ENCODE measurements around the gene CERS1.

CERS1 gene

DNA sequence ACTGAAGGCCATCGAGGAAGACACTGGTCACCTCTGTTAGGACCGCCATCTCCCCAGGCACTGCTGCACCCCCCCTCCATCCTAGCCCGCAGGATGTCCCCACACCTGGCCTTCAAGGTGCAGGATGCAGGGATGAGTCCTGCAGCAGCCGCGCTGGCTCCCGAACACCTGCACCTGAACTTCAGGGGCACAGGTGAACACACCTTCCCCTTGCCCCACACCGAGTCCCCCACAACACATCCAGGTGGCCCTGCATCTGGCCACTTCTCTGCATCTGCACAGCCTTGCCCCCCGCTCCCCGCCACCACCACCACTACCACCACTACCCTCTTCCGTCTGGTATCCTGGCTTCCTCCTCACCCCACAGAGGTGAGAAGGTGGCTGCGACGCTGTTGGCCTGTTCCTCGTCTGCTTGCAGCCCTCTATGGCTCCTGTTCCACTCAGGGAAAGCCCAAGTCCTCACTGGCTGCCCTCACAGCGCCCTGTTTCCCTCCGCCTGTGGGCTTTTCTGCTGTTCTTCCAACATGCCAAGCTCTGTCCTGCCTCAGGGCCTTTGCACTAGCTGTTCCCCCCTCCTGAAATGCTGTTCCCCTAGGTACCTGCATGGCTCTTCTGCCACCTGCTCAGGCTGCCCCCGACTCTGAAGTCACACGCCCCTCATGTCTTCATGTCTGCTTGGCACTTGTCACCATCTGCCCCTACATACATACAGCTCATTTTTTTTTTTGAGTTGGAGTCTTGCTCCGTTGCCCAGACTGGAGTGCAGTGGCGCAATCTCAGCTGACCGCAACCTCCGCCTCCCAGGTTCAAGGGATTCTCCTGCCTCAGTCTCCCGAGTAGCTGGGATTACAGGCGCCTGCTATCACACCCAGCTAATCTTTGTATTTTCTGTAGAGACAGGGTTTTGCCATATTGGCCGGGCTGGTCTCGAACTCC lies 1.4 kb upstream of the CERS1 start:
- no peak for DNase-seq

DNA sequence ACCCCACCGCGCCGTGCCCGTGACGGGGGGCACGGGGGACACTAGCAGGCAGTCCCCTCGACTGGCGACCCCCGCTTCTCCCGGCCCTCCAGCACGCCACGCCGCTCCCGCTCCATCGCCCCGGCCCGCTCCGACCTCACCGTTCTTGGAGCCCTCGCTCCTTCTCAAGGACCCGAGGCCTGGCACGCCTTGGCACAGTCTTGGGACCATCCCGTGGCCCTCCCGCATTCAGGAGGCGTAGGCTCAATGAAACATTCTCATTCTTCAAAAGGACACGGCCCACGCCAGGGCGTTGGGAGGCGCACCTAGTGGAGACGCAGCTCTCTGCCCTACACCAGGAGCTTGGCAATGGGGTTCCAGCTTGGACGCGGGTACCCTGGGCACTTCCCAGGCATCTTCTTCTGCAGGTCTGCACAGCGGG lies 473 bp upstream of the CERS1 start:
- peak in 1 of 2 donors; percentile 19 for DNase-seq

DNA sequence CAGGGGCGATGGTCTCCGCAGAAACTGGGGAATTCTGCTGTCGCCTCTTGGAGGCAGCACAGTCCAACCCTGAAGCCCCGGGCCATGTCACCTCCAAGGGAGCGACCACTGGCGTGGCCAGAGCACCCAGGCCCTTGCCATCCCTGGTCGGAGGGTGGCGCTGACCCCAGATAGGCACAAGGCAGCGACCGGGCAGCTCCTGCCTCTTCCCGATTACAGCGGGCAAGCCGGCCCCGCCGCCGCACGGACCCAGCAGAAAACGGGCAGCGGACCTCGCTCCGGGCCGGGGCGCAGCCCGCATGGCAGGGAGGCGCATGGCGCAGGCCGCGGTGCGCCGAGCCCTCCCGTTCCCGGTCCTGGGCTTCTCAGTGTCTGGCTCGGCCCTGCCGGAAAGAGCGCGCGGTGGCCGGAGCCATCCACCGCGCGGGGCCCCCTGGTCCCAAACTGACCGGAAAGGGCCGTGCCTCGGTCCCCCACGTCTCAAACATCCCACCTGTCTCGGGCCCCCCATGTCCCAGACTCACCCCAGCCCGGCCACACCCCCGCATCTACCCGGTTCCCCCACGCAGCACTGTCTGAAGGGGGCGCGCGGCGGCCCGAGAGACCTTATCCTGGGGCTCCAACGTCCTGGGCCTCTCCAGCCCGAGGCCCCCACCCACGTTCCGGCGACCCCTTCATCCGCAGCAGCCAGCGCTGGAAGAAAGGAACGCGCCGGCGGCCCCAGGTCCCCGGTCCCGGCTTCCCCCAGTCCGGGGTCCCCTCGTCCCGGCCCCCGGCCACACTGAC lies 727 bp downstream of the CERS1 start:
- peak; percentile 92 to 95 for DNase-seq

DNA sequence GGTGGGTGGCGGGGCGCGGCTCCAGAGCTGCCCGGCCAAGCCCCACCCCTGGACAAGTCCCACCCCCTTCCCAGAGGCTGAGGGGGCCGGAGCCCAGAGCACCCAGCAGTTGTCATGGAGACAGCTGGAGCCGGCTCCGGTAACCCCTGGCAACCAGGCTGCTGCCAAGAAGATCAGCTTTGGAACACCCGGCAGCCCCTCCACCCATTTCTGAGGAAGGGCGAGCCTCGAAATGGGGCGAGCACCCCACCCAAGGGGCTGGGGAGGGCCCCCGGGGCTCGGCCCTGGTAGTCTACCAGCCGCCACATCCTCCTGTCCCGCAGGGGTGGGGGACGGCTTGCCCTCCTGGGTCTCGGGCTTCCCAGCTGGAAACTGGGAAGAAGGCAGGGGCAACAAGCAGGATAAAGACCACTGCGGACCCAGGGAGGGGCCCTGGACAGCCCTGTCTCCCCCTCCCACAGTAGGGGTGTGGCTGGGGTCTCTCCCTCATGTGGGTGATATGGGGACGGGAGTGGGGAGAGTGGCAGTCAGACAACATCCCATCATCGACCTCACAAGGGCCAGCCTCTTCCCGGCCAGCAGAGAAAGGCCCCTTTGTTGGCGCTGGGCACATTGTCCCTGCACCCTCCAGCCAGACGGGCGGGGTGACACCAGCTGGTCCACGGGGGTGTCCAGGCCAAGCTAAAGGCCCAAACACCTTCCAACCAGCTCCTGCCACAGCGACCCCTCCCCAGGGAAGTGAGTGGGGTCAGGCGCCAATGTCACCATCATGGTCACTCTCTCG lies 1.5 kb downstream of the CERS1 start:
- peak; percentile 92 to 95 for DNase-seq

DNA sequence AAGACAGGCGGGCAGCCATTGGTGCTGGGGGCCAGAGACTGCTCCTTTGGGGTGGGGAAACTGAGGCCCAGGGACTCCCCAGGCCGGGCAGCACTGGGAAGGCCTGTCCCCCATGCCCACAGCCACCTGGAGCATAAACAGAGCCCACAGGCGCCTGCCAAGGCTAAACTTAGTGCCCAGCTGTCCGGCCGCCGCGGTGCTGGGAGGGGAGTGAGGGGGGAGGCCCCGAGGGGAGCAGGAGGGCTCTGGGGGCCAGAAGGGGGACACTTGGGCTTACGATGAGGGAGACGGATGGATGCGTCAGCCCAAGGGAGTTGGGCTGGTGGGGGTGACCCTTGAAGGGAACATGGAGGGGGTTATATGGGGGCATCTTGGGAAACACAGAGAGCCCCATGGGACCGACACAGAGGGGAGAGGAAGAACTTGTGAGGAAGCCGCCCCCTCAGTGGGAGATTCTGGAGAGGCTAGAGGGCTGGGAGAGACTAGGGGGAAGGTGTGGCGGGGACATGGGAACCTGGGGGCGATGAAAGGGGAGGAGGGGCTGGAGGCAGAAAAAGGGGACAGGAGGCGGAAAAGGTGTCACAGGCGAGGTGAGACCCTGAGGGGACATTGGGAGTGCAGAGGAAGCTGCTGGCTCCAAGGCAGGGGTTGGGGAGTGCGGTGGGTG lies 2.2 kb downstream of the CERS1 start:
- no peak for DNase-seq

DNA sequence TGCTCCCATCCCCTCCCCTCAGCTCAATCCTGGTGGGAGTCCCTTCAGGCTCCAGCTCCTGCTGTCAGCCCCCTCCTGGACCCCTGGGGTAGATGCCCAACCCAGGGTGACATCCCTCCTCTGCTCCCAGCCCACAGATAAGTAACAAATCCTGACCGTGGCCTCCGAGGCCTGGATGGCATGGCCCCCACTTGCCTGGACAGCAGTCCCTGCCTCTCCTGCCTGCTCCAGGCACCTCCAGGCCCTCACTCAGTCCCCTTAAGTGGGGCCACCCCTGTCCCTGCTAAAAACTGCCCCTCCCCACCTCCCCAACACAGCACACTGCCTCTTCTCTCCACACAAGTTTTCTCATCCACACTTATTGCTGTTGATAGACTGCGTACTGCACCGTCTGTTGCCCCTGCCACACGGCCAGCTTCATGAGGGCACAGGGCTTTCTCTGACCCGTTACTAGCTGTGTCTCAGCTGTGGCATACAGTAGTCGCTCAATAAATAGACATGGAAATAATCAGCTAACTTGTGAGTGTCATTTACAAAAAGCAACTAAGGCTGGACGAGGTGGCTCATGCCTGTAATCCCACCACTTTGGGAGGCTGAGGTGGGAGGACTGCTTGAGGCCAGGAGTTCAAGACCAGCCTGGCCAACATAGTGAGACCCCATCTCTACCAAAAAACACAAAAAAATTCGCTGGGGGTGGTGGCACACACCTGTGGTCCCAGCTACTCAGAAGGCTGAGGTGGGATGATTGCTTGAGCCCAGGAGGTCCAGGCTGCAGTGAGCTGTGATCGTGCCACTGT lies 5.8 kb downstream of the CERS1 start:
- no peak for DNase-seq

DNA sequence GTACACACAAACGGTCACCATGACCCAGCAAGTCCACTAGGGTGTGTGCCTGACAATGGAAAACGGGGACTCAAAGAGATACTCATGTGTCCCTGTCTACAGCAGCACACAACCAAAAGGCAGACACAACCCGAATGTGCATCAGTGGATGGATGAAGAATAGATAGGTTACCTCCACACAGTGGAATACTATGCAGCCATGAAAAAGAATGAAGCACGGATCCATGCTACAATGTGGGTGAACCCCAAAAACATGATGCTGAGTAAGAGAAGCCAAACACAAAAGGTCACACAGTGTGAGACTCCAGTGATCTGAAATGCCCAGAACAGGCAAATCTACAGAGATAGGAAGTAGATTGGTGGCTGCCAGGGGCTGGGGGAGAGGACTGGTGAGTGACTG lies 9.0 kb downstream of the CERS1 start:
- DNase-seq, result no peak

DNA sequence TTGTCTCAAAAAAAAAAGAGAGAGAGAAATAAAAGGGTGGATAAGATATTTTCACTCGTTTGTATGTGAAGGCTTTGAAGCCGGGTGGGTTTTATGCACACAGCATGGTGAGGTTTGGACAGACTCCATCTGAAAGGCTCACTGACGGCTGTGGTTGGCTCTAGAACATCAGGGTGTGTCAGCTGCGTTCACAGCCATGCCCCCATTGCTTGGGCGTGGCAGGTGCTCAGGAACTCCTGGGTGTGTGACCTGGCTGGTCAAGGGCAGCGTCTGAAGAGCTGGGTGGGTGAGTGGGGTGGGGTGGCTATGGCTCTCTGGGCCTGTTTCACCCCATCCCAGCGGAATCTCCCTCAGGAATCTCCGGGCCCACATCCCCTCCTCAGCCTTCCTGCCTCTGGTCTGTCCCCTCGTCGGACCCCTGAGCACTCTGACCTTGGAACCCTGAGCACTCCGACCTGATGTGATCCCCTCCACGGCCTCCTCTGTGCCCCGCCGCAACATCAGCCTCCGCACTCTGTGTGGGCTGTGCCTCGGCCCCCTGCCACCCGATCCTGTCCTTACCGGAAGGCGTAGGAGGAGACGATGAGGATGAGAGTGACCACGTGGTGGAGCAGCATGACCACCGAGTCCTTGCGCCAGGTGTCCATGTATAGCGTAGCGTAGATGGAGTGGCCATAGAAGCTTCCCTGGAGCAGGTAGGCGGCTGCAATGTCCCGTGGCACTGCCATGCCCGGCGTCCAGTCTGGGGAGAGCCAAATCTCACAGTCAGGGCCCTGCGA lies 12.2 kb downstream of the CERS1 start:
- no peak for DNase-seq

DNA sequence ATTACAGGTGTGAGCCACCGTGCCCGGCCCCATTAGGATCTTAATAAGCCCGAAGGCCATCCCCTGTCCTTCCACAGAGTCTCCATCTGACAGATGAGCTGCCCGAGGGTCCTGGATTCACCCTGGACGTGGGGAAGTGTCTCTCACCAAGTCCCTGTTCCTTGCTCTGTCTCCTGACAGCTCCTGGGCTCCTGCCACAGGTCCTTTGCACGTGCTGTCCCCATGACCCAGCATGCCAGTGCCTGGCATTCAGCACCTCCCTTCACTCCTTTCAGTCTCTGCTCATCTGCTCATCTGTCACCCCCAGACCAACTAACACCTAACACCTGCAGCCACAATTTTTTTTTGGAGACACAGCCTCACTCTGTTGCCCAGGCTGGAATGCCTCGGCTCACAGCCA lies 14.5 kb downstream of the CERS1 start:
- DNase-seq, result no peak

DNA sequence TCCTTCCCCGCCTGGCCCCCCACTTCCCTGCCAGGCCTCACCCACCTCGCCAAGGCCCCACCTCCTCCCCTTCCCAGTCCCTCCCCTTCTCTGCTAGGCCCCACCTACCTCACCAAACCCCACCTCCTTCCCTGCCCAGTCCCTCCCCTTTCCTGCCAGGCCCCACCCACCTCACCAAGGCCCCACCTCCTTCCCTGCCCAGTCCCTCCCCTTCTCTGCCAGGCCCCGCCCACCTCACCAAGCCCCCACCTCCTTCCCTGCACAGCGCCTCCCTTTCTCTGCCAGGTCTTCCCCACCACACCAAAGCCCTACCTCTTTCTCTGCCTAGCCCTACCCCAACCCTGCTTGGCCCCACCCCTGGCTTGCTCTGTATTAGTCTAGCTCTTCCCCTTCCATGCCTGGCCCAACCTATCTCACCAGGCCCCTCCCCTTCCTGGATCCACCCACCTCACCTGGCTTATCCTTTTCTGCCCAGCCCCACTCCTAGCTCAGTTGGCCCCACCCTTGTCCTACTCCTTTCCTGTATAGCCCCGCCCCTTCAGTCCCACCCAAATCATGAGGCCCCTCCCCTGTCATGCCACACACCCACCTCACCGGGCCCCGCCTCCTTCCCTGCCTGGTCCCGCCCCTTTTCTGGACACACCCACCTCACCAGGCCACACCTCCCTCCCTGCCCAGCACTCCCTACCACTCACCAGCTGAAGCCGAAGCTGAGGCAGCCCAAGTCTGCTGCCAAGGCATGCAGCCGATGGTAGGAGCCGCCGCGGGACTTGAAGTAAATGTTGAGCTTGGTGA lies 16.2 kb downstream of the CERS1 start:
- DNase-seq, result no peak

DNA sequence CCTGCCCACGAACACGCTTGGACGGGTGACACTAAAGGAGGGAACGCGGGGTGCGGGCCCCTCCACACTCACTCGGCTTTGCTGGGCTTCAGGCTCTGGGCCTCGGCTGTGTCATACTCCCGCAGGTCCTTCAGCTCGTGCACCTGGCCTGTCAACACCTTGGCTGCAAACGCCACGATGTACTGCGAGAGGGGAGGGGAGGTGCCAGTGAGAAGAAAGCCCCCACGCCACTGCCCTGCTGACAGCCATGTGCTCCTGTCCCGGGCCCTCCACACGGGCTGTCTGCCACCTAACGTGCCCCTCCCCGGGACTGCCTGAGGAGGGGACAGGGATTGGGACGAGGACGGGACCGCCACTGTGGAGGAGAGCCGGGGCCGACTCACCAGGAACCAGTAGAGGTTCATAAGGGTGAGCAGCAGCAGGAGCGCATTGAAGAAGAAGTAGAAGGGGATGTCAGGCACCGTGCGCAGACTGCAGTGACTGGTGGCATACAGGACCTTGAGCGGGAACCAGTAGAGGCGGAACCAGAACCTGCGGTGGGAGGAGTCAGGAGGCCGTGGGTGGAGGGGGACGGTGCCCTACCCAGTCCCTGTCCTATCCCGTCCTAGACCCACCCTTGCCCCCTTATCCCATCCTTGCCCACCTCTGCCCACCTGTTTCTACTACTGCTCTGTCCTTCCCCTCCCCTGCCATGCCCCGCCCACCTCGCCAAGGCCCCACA lies 16.9 kb downstream of the CERS1 start:
- DNase-seq, result no peak

DNA sequence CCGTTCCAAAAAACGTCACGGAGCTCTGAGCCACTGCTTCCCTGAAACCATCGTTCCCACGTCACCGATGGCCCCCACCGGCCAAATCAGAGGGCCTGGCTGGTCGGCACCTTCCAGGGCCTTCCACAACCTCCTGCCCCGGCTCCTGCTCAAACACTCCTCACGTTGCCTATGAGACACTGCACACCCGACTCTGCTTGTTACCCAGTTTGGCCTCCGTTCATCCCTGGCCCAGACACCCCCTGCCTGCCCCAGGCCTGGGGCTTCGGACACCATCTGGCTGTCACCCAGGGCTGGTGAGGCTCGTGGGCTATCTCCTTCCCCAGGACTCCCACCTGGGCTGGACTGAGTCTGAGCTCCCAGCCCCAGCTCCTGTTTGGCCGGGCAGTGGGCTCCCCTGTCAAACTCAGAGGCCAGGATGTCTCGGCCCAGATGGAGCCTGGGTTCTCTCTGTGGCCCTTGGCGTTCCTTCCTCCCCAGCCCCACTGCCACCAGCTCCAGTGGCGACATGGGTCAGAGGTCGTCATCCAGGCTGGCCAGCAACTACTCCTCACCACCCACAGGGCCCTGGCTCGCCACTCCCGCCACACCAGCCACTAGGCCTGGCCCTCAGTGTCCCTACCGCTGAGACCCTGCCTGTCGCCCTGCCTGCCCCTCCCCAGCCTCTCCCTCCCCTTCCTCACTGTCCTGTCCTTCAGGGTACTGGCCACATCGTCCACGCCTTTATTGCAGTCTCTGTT lies 17.7 kb downstream of the CERS1 start:
- no peak for DNase-seq

DNA sequence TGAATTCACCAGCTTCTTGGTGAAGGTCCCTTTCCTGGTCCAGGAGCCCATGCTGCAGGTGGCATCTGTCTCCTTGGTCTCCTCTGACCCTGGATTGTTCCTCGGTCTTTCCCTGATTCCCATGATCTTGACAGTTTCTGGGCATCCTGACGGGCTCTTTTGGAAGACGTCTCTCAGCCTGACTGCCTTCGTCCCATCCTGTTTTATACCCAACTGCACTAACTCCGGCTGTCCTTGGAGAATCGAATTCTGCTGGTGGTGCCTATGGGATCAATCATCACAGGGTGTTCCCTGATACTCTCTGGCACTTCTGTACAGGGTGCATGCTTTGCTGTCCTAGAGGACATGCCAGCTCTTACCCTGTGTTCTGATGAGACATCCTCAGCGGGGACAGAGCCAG lies 19.1 kb downstream of the CERS1 start:
- DNase-seq, result no peak

DNA sequence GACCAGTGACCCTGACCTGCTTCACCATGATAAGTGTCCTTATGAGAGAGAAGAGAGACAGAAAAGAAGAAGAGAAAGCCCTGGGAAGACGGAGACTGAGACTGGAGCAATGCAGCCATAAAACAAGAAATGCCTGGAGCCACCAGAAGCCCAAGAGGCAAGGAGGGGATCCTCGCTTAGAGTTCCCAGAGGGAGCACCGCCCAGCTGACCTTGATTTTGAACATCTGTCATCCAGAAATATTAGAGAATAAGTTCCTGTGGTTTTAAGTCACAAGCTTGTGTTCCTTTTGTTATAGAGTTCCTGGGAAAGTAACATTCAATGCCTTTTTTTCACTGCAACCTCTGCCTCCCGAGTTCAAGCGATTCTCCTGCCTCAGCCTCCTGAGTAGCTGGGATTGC lies 20.2 kb downstream of the CERS1 start:
- DNase-seq, result no peak

DNA sequence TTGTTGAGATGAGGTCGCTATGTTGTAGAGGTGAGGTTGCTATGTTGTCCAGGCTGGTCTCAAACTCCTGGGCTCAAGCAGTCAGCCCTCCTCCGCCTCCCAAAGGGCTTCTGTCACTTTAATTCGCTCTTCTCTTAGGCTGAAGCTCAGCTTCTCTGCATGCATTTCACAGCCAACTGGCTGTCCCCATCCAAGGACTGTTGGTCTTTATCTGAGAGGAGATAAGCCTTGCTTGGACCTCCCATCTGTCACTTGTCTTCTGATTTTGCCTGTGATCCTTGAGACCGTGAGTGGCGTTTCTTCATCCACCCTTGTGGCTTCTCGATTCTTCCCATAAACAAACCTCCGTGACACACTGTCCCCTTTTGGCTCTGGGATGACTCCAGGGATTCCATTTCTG lies 24.4 kb downstream of the CERS1 start:
- no peak for DNase-seq

DNA sequence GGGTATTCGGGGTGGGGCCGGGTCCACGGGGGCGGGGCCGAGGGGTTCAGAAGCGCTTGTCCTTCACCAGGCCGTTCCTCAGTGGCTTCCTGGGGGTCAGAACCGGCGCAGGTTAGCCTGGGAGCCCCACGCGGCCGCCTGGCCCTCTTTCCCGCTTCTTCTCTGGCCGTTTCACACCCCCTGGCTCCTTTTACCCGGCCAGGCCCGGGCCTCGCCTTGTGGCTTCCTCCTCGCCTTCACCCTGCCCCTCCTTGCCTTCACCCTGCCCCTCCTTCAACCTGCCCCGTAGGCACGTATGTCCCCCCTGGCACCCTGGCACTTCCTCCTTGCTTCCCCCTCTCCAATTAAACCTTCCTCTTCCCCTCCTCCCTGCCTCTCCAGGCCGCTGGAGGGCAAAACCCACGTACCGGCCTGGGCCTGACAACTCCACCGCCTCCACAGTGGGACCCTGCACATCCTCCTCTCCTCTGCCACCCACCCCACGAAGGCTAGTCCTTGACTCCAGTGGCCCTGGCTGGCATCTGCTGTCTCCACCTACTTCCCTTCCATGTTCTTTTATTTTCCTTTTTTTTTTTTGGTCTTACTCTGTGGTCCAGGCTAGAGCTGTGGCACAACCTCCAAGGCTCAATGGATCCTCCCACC lies 25.3 kb downstream of the CERS1 start:
- DNase-seq, result no peak

DNA sequence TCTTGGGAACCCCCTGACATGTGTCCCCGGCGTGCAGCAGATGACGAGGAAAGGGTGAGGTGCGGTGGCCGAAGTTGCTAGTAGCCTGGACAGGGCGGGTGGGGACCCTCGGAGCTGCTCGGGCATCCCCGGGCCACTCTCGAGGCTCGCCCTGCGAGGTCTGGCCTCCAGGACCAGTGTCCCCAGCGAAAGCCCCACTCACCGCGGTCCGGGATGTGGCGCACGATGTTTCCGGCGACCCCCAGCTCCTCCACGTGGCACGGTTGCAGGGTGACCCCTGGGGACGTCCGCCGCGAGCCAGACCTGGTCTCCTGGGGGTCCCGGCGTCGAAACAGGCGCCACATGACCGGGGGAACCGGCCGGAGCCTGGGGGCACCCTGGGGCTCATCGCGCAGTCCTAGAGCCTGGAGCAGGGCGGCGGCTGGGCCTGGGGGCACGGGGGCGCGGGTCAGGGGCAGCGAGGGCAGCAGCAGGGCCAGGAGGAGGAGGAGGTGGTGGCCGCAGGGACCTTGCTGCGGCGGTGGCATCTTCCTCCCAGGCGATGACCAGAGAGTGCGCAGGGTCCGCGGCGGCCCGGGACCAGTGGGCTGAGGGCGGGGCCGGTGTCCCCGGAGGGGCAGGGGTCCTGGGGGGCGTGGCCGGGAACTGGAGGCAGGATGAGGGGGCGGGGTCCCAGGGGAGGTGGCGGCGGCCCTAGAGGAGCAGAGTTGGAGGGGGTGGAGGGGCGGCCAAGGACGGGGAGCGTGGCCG lies 26.0 kb downstream of the CERS1 start:
- DNase-seq, result no peak
